Psoas muscle (tissue), 8 donors: Measurements from ENCODE around the gene KICS2. TPM values are rescaled to one million over a fixed set of nuclear protein-coding genes. Genes with fewer than 3 reads are reported as not detected.
A peak's percentile ranks its signal among the peaks of the same experiment; 100 is the strongest.

ENCODE experiments used
- ATAC-seq, 4 donors: fragments of 200-7000 bp; cut with Tn5 transposase; one replicate each; pipeline ENCODE4 v1.9.1; 2020; ENCODE audit warnings: moderate library complexity in 3 of 4, mild to moderate bottlenecking in 2 of 4
- DNase-seq, 2 donors: peaks; one replicate each; pipeline ENCODE4 v3.0.0-alpha.2; 2020
- H3K27ac ChIP-seq: fragments of 200-600 bp; one replicate; pipeline ENCODE4 v1.8.0; 2022
- H3K27me3 ChIP-seq, 3 donors: fragments of 200-600 bp in 1 of 3; one replicate each; pipeline versions ENCODE4 v1.6.1 to v1.8.0; 2013 to 2022; ENCODE audit warnings: low read length in 2 of 3, mild to moderate bottlenecking in 2 of 3, moderate library complexity in 1 of 3; ENCODE audit not compliant: insufficient read depth in 3 of 3
- H3K36me3 ChIP-seq, 2 donors: fragments of 200-600 bp in 1 of 2; one replicate each; pipeline versions ENCODE4 v1.6.1 to v1.8.0; 2013 to 2022; ENCODE audit warnings: low read depth in 1 of 2, mild to moderate bottlenecking in 1 of 2, moderate library complexity in 1 of 2; ENCODE audit not compliant: insufficient read depth in 1 of 2
- H3K4me1 ChIP-seq: fragments of 200-600 bp; one replicate; pipeline ENCODE4 v1.8.0; 2022
- H3K4me3 ChIP-seq: fragments of 200-600 bp; one replicate; pipeline ENCODE4 v1.8.0; 2022; ENCODE audit warnings: mild to moderate bottlenecking
- H3K9me3 ChIP-seq: fragments of 200-600 bp; one replicate; pipeline ENCODE4 v1.8.0; 2022
- CTCF ChIP-seq: fragments of 200-600 bp; IDR thresholded peaks from one replicate; pipeline ENCODE4 v1.8.0; 2022; ENCODE audit warnings: antibody characterized with exemption
- WGBS, 3 donors: extraction: QIAGEN DNeasy Blood & Tissue Kit; methylation state at CpG; one replicate each; pipeline versions ENCODE4 v1.1.6 to v1.1.7; 2013; 5-methylcytosine and 5-hydroxymethylcytosine counted together
- intact Hi-C, 2 donors: fragments of 100-400 bp; cut with DNase I; formaldehyde crosslinking; loops; one replicate each; pipeline versions ENCODE4 v1.11.0 to v1.14.2; 2022
- polyA plus RNA-seq, 3 donors: library from polyadenylated mRNA; stranded (reverse); fragments of 200-250 nt; gene quantifications; one replicate each; pipeline ENCODE4 v1.2.3, GENCODE V29; 2013
- total RNA-seq, 4 donors: library from RNA; stranded (reverse); fragmentation: NEBNext Ultra II Directional in 2 of 4; extraction: Animal tissue kit (Norgen Biotek cat#: 25700) in 2 of 4; gene quantifications; one replicate each; pipeline versions ENCODE4 v1.2.1 to v1.2.4, GENCODE V29; 2021 to 2023
- donor health status: healthy with polysubstance abuse.
- donor health status: DM: no; HTN: no; CAD: no; lungs with moderate emphysema.
- donor health status: Bipolar disorder and iron deficiency.
- donor health status: healthy.
- donor health status: DM: yes; HTN: yes; CAD: no.
- donor health status: DM: no; HTN: no; CAD: no.
- donor health status: DM: no; HTN: no; CAD: no.
- donor health status: DM: yes; HTN: yes; CAD: no.

KICS2 gene
- total and polyA plus RNA-seq, 7 donors: 4.4 to 18.2 (median 8.5) TPM

GRCh38 chr12:64255249-64255648, 33.2 kb upstream of the KICS2 start:
- DNase-seq (no peak), ATAC-seq (no peak)
- Histone ChIP-seq H3K4me1 (no peaks in the 10 kb centered on the region), H3K4me3 (no peak overlapping the region), H3K36me3 (no peaks in the 10 kb centered on the region), H3K27me3 (no peaks in the 10 kb centered on the region), H3K27ac (no peak overlapping the region), H3K9me3 (no peaks in the 10 kb centered on the region)
- 63 to 90% (median 67%) methylated on average over 4 of the region's 4 CpGs for WGBS, 3 donors
- intact Hi-C loops: loop anchor here in 1 of 2 donors (5.0 to 10.0 kb wide), 2 partner anchors 73 to 580 kb away; no protein-coding TSS in a partner anchor
- no peak for TF ChIP-seq CTCF

GRCh38 chr12:64253356-64253755, 31.3 kb upstream of the KICS2 start:
- no peak for DNase-seq
- H3K9me3 ChIP-seq: no peaks in the 10 kb centered on the region
- 52 to 62% (median 58%) methylated on average over 1 of the region's 1 CpG for WGBS, 3 donors
- ATAC-seq: no peak
- H3K27me3 ChIP-seq: no peaks in the 10 kb centered on the region
- peaks cover 5% of the 10 kb centered on the region for H3K4me1 ChIP-seq
- H3K4me3 ChIP-seq: no peak overlapping the region
- no peak for TF ChIP-seq CTCF
- H3K36me3 ChIP-seq: no peaks in the 10 kb centered on the region
- intact Hi-C loops: loop anchor here in 1 of 2 donors (10.0 kb wide), 1 partner anchor 579 kb away; no protein-coding TSS in a partner anchor
- peak overlapping the region; percentile 0 for H3K27ac ChIP-seq

DNA sequence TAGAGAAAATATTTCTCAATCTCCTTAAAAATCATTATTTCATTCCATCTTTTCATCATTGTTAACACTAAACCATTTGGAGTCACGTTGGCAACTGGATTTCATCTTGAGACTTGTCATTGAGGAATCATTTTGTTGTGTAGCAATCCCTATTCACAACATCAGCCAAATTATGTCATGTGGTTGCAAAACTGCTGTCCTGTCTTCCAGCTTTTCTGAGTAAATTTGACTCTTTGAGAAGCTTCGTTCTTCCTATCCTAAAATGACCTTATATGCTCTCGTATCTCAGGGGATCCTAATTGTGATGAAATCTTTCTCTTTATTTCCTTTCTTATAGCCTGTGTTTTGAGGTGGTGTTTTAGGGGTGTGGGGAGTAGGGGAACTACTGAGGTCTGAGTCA, 30.6 kb upstream of the KICS2 start:
- TF ChIP-seq CTCF: no peak
- H3K36me3 ChIP-seq: no peaks in the 10 kb centered on the region
- no peak for DNase-seq
- no peaks in the 10 kb centered on the region for H3K9me3 ChIP-seq
- H3K4me1 ChIP-seq: peaks cover 5% of the 10 kb centered on the region
- H3K27ac ChIP-seq: no peak overlapping the region
- intact Hi-C loops: loop anchor here in 1 of 2 donors (10.0 kb wide), 1 partner anchor 578 kb away; no protein-coding TSS in a partner anchor
- H3K27me3 ChIP-seq: no peaks in the 10 kb centered on the region
- H3K4me3 ChIP-seq: no peak overlapping the region
- peak in 3 of 4 donors; percentile 44 to 64 (median 48) for ATAC-seq
- 38 to 57% (median 40%) methylated on average over 3 of the region's 3 CpGs for WGBS, 3 donors

DNA sequence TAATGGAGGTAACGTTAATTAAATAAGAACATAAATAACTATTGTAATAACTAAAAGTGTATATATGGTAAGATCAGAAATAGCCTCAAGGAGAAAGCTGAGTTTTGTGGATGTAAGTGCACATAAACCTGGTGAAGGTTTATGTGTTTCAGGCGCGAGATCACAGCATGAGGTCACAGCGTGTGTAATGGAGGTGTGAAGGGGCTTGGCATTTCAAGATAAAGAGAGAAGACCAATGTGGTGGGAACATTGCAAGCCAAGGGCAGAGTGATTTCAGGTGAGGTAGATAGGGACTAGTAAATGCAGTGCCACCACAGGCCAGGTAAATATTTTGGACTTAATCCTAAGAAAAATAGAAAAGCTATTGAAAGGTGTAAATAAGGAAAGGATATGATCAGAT, 21.7 kb upstream of the KICS2 start:
- WGBS, 3 donors: 82 to 91% (median 85%) methylated on average over 4 of the region's 4 CpGs
- intact Hi-C loops: no loop called here
- Histone ChIP-seq H3K4me1 (no peaks in the 10 kb centered on the region), H3K27ac (no peak overlapping the region), H3K4me3 (no peak overlapping the region), H3K27me3 (no peaks in the 10 kb centered on the region), H3K36me3 (no peaks in the 10 kb centered on the region), H3K9me3 (no peaks in the 10 kb centered on the region)
- DNase-seq (no peak), ATAC-seq (no peak)
- TF ChIP-seq CTCF: no peak

GRCh38 chr12:64240781-64241180, 18.7 kb upstream of the KICS2 start:
- 59 to 65% (median 61%) methylated on average over 3 of the region's 3 CpGs for WGBS, 3 donors
- H3K36me3 ChIP-seq: no peaks in the 10 kb centered on the region
- no peaks in the 10 kb centered on the region for H3K4me1 ChIP-seq
- H3K27me3 ChIP-seq: no peaks in the 10 kb centered on the region
- intact Hi-C loops: no loop called here
- H3K27ac ChIP-seq: no peak overlapping the region
- TF ChIP-seq CTCF: no peak
- no peak overlapping the region for H3K4me3 ChIP-seq
- no peaks in the 10 kb centered on the region for H3K9me3 ChIP-seq
- ATAC-seq (no peak), DNase-seq (no peak)
